H1 (cell line): ENCODE measurements around the gene ITGA8. TPM values are rescaled to one million over a fixed set of nuclear protein-coding genes. Genes with fewer than 3 reads are reported as not detected.

ENCODE experiments used
- CTCF ChIA-PET: fragments of 300-600 bp; sonication (Branson Sonifier 250); formaldehyde crosslinking; loops from one replicate; lab custom pipeline; 2021; ENCODE audit not compliant: partially characterized antibody; lab: Charles Lee
- POLR2A ChIA-PET: fragments of 300-600 bp; sonication (Branson Sonifier 250); formaldehyde crosslinking; loops from one replicate; lab custom pipeline; 2021; ENCODE audit warnings: inconsistent platforms; ENCODE audit not compliant: partially characterized antibody; lab: Charles Lee
- DNase-seq, 2 experiments: peaks; one replicate each; pipeline versions ENCODE4 v3.0.0 to v3.0.0-alpha.2; 2010 to 2022; ENCODE audit warnings: low spot score in 2 of 2, low read depth in 1 of 2, mixed read lengths in 1 of 2
- FAIRE-seq: peaks from 2 replicates; lab custom pipeline; 2011; peaks lifted over from hg19 to GRCh38; lab: Jason Lieb, UNC
- H2AFZ ChIP-seq: 2 replicates; pipeline ENCODE4 v1.8.1; 2012; ENCODE audit warnings: low read length, inconsistent platforms
- H2AK5ac ChIP-seq: 2 replicates; pipeline ENCODE4 v1.6.1; 2013; ENCODE audit warnings: low read depth, low read length
- H2BK120ac ChIP-seq: replicated peaks from 2 replicates; pipeline ENCODE3; 2013; ENCODE audit warnings: low read depth, low read length, inconsistent platforms
- H2BK12ac ChIP-seq: 2 replicates; pipeline ENCODE4 v1.6.1; 2013; ENCODE audit warnings: low read depth, low read length
- H2BK15ac ChIP-seq: 2 replicates; pipeline ENCODE4 v1.6.1; 2013; ENCODE audit warnings: low read length
- H2BK20ac ChIP-seq: 2 replicates; pipeline ENCODE4 v1.6.1; 2013; ENCODE audit warnings: low read length
- H2BK5ac ChIP-seq: 2 replicates; pipeline ENCODE4 v1.6.1; 2013; ENCODE audit warnings: low read depth, low read length
- H3K14ac ChIP-seq: 2 replicates; pipeline ENCODE4 v1.6.1; 2013; ENCODE audit warnings: inconsistent platforms; ENCODE audit not compliant: insufficient read length
- H3K18ac ChIP-seq: 2 replicates; pipeline ENCODE4 v1.6.1; 2013; ENCODE audit warnings: low read length; ENCODE audit errors: extremely low read depth
- H3K23ac ChIP-seq: 2 replicates; pipeline ENCODE4 v1.6.1; 2013; ENCODE audit warnings: inconsistent platforms; ENCODE audit not compliant: insufficient read length
- H3K23me2 ChIP-seq: 2 replicates; pipeline ENCODE4 v1.6.1; 2013; ENCODE audit warnings: low read depth, low read length
- H3K27ac ChIP-seq: 2 replicates; pipeline ENCODE4 v1.6.1; 2011; ENCODE audit warnings: low read depth, low read length, inconsistent platforms
- H3K27me3 ChIP-seq, 4 experiments: replicated peaks in 1 of 4; 1 replicate in 1 of 4; 2 replicates in 3 of 4; pipeline versions ENCODE4 v1.6.1 to v1.8.1; 2011 to 2013; ENCODE audit warnings: low read length in 3 of 4, mild to moderate bottlenecking in 3 of 4, inconsistent platforms in 2 of 4, mixed read lengths in 2 of 4, moderate library complexity in 1 of 4; ENCODE audit not compliant: control insufficient read depth in 3 of 4, insufficient read depth in 3 of 4; ENCODE audit errors: extremely low read depth in 1 of 4
- H3K36me3 ChIP-seq, 4 experiments: 2 replicates each; pipeline versions ENCODE4 v1.6.1 to v1.8.1; 2011 to 2013; ENCODE audit warnings: mild to moderate bottlenecking in 4 of 4, low read length in 3 of 4, moderate library complexity in 2 of 4, control low read depth in 1 of 4, inconsistent platforms in 1 of 4; ENCODE audit not compliant: insufficient read depth in 4 of 4, control insufficient read depth in 2 of 4
- H3K4ac ChIP-seq: replicated peaks from 2 replicates; pipeline ENCODE3; 2013; ENCODE audit warnings: low read length, low read depth, mixed read lengths, inconsistent platforms; ENCODE audit not compliant: insufficient read length
- H3K4me1 ChIP-seq, 4 experiments: replicated peaks in 1 of 4; 1 replicate in 1 of 4; 2 replicates in 3 of 4; pipeline versions ENCODE4 v1.6.1 to v1.8.1; 2011 to 2013; ENCODE audit warnings: low read length in 3 of 4, inconsistent platforms in 2 of 4, mixed read lengths in 1 of 4; ENCODE audit not compliant: insufficient read depth in 4 of 4, control insufficient read depth in 3 of 4
- H3K4me2 ChIP-seq, 2 experiments: 2 replicates each; pipeline versions ENCODE4 v1.6.1 to v1.8.1; 2011 to 2013; ENCODE audit warnings: low read depth in 2 of 2, low read length in 2 of 2, control low read depth in 1 of 2, inconsistent platforms in 1 of 2, mild to moderate bottlenecking in 1 of 2; ENCODE audit not compliant: insufficient read depth in 1 of 2
- H3K4me3 ChIP-seq, 4 experiments: fragments of 200-600, 300-600 bp in 1 of 4; sonication (generic), shearing (Covaris generic), sonication (Bioruptor Twin) in 1 of 4; 2 replicates each; pipeline versions ENCODE4 v1.5.1 to v1.8.1; 2011 to 2016; ENCODE audit warnings: low read length in 4 of 4, low read depth in 3 of 4, control low read depth in 2 of 4, inconsistent platforms in 2 of 4, mild to moderate bottlenecking in 2 of 4, mixed read lengths in 1 of 4, moderate library complexity in 1 of 4; ENCODE audit not compliant: insufficient read depth in 2 of 4; ENCODE audit errors: extremely low read depth in 1 of 4
- H3K56ac ChIP-seq: replicated peaks from 2 replicates; pipeline ENCODE3; 2013; ENCODE audit warnings: low read depth, mild to moderate bottlenecking, mixed read lengths, low read length, inconsistent platforms; ENCODE audit not compliant: insufficient read length
- H3K79me1 ChIP-seq: 2 replicates; pipeline ENCODE4 v1.6.1; 2013; ENCODE audit warnings: low read depth, low read length, control low read depth
- H3K79me2 ChIP-seq, 2 experiments: 2 replicates each; pipeline versions ENCODE4 v1.6.1 to v1.8.1; 2012 to 2013; ENCODE audit warnings: low read length in 2 of 2, mild to moderate bottlenecking in 2 of 2, inconsistent platforms in 1 of 2; ENCODE audit not compliant: insufficient read depth in 2 of 2, control insufficient read depth in 1 of 2
- H3K9ac ChIP-seq, 4 experiments: replicated peaks in 1 of 4; 1 replicate in 1 of 4; 2 replicates in 3 of 4; pipeline versions ENCODE4 v1.6.1 to v1.8.1; 2011 to 2013; ENCODE audit warnings: low read depth in 3 of 4, low read length in 3 of 4, control low read depth in 2 of 4, mild to moderate bottlenecking in 2 of 4, moderate library complexity in 2 of 4, inconsistent platforms in 1 of 4; ENCODE audit errors: extremely low read depth in 1 of 4
- H3K9me3 ChIP-seq, 2 experiments: 2 replicates each; pipeline versions ENCODE4 v1.6.1 to v1.8.1; 2012 to 2013; ENCODE audit warnings: mild to moderate bottlenecking in 2 of 2, moderate library complexity in 2 of 2, control low read depth in 1 of 2, inconsistent platforms in 1 of 2, low read depth in 1 of 2, low read length in 1 of 2, mixed read lengths in 1 of 2; ENCODE audit not compliant: insufficient read depth in 2 of 2
- H4K20me1 ChIP-seq, 2 experiments: replicated peaks in 1 of 2; 2 replicates each; pipeline versions ENCODE3 to v1.8.1; 2011 to 2013; ENCODE audit warnings: inconsistent platforms in 2 of 2, low read length in 2 of 2, mild to moderate bottlenecking in 1 of 2; ENCODE audit not compliant: insufficient read depth in 2 of 2, control insufficient read depth in 1 of 2
- H4K5ac ChIP-seq: 2 replicates; pipeline ENCODE4 v1.6.1; 2013; ENCODE audit warnings: low read length, low read depth, mixed read lengths, inconsistent platforms; ENCODE audit not compliant: insufficient read length
- H4K8ac ChIP-seq: 2 replicates; pipeline ENCODE4 v1.8.0; 2013; ENCODE audit warnings: mild to moderate bottlenecking, moderate library complexity, low read length, inconsistent platforms; ENCODE audit not compliant: insufficient read depth; ENCODE audit errors: extremely low read depth
- H4K91ac ChIP-seq: replicated peaks from 2 replicates; pipeline ENCODE3; 2013; ENCODE audit warnings: low read length, mixed read lengths, inconsistent platforms; ENCODE audit not compliant: insufficient read length
- YY1 ChIP-seq: IDR thresholded peaks from 2 replicates; pipeline ENCODE4 v1.6.1; 2011; ENCODE audit warnings: low read depth, mild to moderate bottlenecking, low read length
- WGBS, 2 experiments: shearing (Covaris generic) in 1 of 2; methylation state at CpG; one replicate each; pipeline versions ENCODE4 v1.1.6 to v1.1.7; 2013 to 2015; ENCODE audit warnings: low lambda C conversion rate in 2 of 2, mixed read lengths in 2 of 2, inconsistent platforms in 1 of 2, low coverage in 1 of 2, missing lambda C conversion rate in 1 of 2; ENCODE audit not compliant: insufficient replicate concordance in 2 of 2, insufficient coverage in 1 of 2, insufficient read length in 1 of 2; ENCODE audit errors: extremely low coverage in 1 of 2, missing lambda C conversion rate in 1 of 2; 5-methylcytosine and 5-hydroxymethylcytosine counted together
- polyA plus RNA-seq, 7 experiments: library from polyadenylated mRNA; depleted of rRNA in 3 of 7; stranded (reverse) in 5 of 7; unstranded in 2 of 7; fragments of >200 nt in 5 of 7; fragments of 200-250 nt in 2 of 7; gene quantifications; 1 replicate in 5 of 7; 2 replicates in 1 of 7; 4 replicates in 1 of 7; pipeline versions ENCODE4 v1.2.1 to v1.2.3, GENCODE V29; 2011 to 2013; ENCODE audit warnings: missing spikeins in 2 of 7, mixed read lengths in 2 of 7
- total RNA-seq: library from RNA; stranded (reverse); fragmentation: NEBNext Ultra II Directional; extraction: Animal tissue kit (Norgen Biotek cat#: 25700); gene quantifications from 2 replicates; pipeline ENCODE4 v1.2.1, GENCODE V29; 2021
- TF ChIP-seq, protein P1 (sequence below), 3 experiments: IDR thresholded peaks; 1 replicate in 2 of 3; 2 replicates in 1 of 3; pipeline versions ENCODE4 v1.5.1 to v1.6.1; 2011; ENCODE audit warnings: low read length in 3 of 3, mild to moderate bottlenecking in 3 of 3, inconsistent platforms in 2 of 3, low read depth in 1 of 3, moderate library complexity in 1 of 3; ENCODE audit not compliant: insufficient read depth in 1 of 3; ENCODE audit errors: control extremely low read depth in 1 of 3

The ITGA8 gene
- total and polyA plus RNA-seq, 2 of the 8 experiments (the other 6 are each of a cell fraction or from before 2014, with no cell fraction given), result not detected

DNA sequence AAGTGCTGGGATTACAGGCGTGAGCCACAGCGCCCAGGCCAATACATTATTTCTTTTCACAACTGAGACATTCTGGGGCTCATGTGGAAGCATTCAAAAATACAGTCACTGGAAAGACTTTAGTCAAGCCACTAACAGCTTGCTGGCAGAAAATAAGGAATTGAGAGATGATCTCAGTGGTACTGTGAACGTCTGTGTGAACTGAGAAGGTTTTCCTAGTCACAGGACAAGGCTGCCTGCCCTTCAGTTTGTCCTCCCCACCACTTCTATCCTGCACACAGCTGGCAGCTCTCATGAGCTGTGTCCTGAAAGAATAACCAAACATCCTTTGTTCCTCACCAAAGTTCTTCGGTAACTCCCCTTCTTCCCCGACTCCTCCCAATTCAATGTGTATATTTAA, 31.3 kb upstream of the ITGA8 start:
- Histone ChIP-seq H3K9me3 (no peaks in the 10 kb centered on the region), H3K9ac (no peak overlapping the region)
- no peak for FAIRE-seq
- TF ChIP-seq YY1, result no peak
- TF ChIP-seq, protein P1, sequence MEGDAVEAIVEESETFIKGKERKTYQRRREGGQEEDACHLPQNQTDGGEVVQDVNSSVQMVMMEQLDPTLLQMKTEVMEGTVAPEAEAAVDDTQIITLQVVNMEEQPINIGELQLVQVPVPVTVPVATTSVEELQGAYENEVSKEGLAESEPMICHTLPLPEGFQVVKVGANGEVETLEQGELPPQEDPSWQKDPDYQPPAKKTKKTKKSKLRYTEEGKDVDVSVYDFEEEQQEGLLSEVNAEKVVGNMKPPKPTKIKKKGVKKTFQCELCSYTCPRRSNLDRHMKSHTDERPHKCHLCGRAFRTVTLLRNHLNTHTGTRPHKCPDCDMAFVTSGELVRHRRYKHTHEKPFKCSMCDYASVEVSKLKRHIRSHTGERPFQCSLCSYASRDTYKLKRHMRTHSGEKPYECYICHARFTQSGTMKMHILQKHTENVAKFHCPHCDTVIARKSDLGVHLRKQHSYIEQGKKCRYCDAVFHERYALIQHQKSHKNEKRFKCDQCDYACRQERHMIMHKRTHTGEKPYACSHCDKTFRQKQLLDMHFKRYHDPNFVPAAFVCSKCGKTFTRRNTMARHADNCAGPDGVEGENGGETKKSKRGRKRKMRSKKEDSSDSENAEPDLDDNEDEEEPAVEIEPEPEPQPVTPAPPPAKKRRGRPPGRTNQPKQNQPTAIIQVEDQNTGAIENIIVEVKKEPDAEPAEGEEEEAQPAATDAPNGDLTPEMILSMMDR (IDR thresholded peaks at IDR 0.05; ENCODE audit: control extremely low read depth in 1 of 3, insufficient read depth in 1 of 3, low read depth in 1 of 3, low read length in 3 of 3), result no peak

More for the DNA sequence above, 31.3 kb upstream of the ITGA8 start:
- ChIA-PET CTCF (interaction anchor here (0.6 to 1.1 kb wide), 3 partner anchors 11 to 307 kb away, joined by 3 read pairs; no protein-coding TSS in a partner anchor), POLR2A (no interaction called here)
- Histone ChIP-seq H3K14ac (no peak overlapping the region), H2BK15ac (no peak overlapping the region), H3K79me2 (no peaks in the 10 kb centered on the region), H2BK12ac (no peak overlapping the region), H2AFZ (no peak overlapping the region), H2AK5ac (no peak overlapping the region), H3K36me3 (no peaks in the 10 kb centered on the region), H2BK120ac (no peak overlapping the region), H4K8ac (no peak overlapping the region), H3K56ac (no peak overlapping the region), H4K5ac (no peak overlapping the region), H3K79me1 (no peaks in the 10 kb centered on the region), H3K18ac (no peak overlapping the region), H3K4me1 (no peaks in the 10 kb centered on the region), H2BK5ac (no peak overlapping the region), H3K4me2 (no peak overlapping the region), H4K91ac (no peak overlapping the region), H3K27me3 (no peaks in the 10 kb centered on the region), H2BK20ac (no peak overlapping the region), H3K4ac (no peak overlapping the region), H3K23ac (no peak overlapping the region), H3K27ac (no peak overlapping the region), H4K20me1 (no peaks in the 10 kb centered on the region), H3K4me3 (no peak overlapping the region), H3K23me2 (no peaks in the 10 kb centered on the region)
- no peak for DNase-seq
- WGBS, 2 experiments, result 92% methylated on average over 5 of the region's 5 CpGs; no CpG with 5 or more reads in 1 of the 2 experiments
